B cell (primary cell): ENCODE results near the gene SPEM2. TPM values are rescaled to one million over a fixed set of nuclear protein-coding genes. Genes with fewer than 3 reads are reported as not detected.

ENCODE experiments used
- ATAC-seq: fragments of 200-7000 bp; cut with Tn5 transposase; one replicate; pipeline ENCODE4 v1.10.0; 2021; ENCODE audit warnings: low read depth, mild to moderate bottlenecking, moderate number of reproducible peaks, moderate library complexity
- CTCF ChIA-PET: fragments of 350-600 bp; sonication (Branson Sonifier 250); formaldehyde crosslinking; loops from one replicate; lab custom pipeline; 2021; ENCODE audit warnings: antibody characterized with exemption, inconsistent platforms; lab: Charles Lee
- POLR2A ChIA-PET: fragments of 350-600 bp; sonication (Branson Sonifier 250); formaldehyde crosslinking; loops from one replicate; lab custom pipeline; 2021; ENCODE audit warnings: antibody characterized with exemption; lab: Charles Lee
- DNase-seq: peaks from one replicate; pipeline ENCODE4 v3.0.0; 2013
- H2AFZ ChIP-seq: 2 replicates; pipeline ENCODE4 v1.6.1; 2012; ENCODE audit warnings: mild to moderate bottlenecking, low read depth, low read length; ENCODE audit not compliant: insufficient read depth, poor library complexity, severe bottlenecking
- H3K27ac ChIP-seq, 2 donors: 1 replicate in 1 of 2; 2 replicates in 1 of 2; pipeline ENCODE4 v1.5.1; 2012 to 2013; ENCODE audit warnings: low read length in 2 of 2, mild to moderate bottlenecking in 2 of 2, moderate library complexity in 1 of 2
- H3K27me3 ChIP-seq, 4 experiments: fragments of 200-600 bp in 1 of 4; sonication (generic) in 1 of 4; replicated peaks in 1 of 4; 1 replicate in 2 of 4; 2 replicates in 2 of 4; pipeline versions ENCODE4 v1.6.1 to v1.7.0; 2013 to 2016; ENCODE audit warnings: low read length in 3 of 4, mild to moderate bottlenecking in 2 of 4, mixed read lengths in 1 of 4, moderate library complexity in 1 of 4; ENCODE audit not compliant: insufficient read depth in 4 of 4, control insufficient read depth in 3 of 4; ENCODE audit errors: control extremely low read depth in 1 of 4
- H3K36me3 ChIP-seq, 2 experiments: replicated peaks in 1 of 2; 1 replicate in 1 of 2; 2 replicates in 1 of 2; pipeline versions ENCODE4 v1.6.1 to v1.7.1; 2013; ENCODE audit warnings: low read length in 1 of 2; ENCODE audit not compliant: insufficient read depth in 2 of 2, control insufficient read depth in 1 of 2; ENCODE audit errors: control extremely low read depth in 1 of 2, extremely low read depth in 1 of 2
- H3K4me1 ChIP-seq, 2 donors: fragments of 200-600 bp in 1 of 2; sonication (generic) in 1 of 2; 1 replicate in 1 of 2; 2 replicates in 1 of 2; pipeline versions ENCODE4 v1.5.1 to v1.6.1; 2013 to 2017; ENCODE audit warnings: low read length in 2 of 2; ENCODE audit not compliant: control insufficient read depth in 2 of 2, insufficient read depth in 2 of 2
- H3K4me2 ChIP-seq: replicated peaks from 2 replicates; pipeline ENCODE3; 2012; ENCODE audit warnings: mild to moderate bottlenecking, low read depth, low read length; ENCODE audit not compliant: poor library complexity, severe bottlenecking
- H3K4me3 ChIP-seq, 5 experiments: fragments of 200-600 bp in 1 of 5; sonication (generic) in 1 of 5; 1 replicate in 3 of 5; 2 replicates in 2 of 5; pipeline versions ENCODE4 v1.5.1 to v1.7.0; 2011 to 2016; ENCODE audit warnings: low read length in 4 of 5, mild to moderate bottlenecking in 4 of 5, low read depth in 2 of 5, control low read depth in 1 of 5, moderate library complexity in 1 of 5; ENCODE audit not compliant: insufficient read depth in 1 of 5; ENCODE audit errors: control extremely low read depth in 1 of 5, extremely low read depth in 1 of 5
- H3K79me2 ChIP-seq: fragments of 200-600 bp; sonication (generic); one replicate; pipeline ENCODE4 v1.6.0; 2016; ENCODE audit warnings: low read length; ENCODE audit not compliant: control insufficient read depth, insufficient read depth
- H3K9ac ChIP-seq: fragments of 200-600 bp; sonication (generic); 2 replicates; pipeline ENCODE4 v1.6.1; 2017; ENCODE audit warnings: mild to moderate bottlenecking, low read length, moderate library complexity
- H3K9me3 ChIP-seq, 3 donors: one replicate each; pipeline versions ENCODE4 v1.6.1 to v1.7.1; 2013; ENCODE audit warnings: low read length in 2 of 3; ENCODE audit not compliant: control insufficient read depth in 2 of 3, insufficient read depth in 1 of 3; ENCODE audit errors: control extremely low read depth in 1 of 3
- H4K20me1 ChIP-seq: 2 replicates; pipeline ENCODE4 v1.6.0; 2012; ENCODE audit warnings: mild to moderate bottlenecking, low read length; ENCODE audit not compliant: insufficient read depth, control insufficient read depth, poor library complexity, severe bottlenecking
- H3K27ac Mint-ChIP-seq: one replicate; pipeline ENCODE4 v1.8.0; 2021; ENCODE audit warnings: mixed read lengths
- H3K27me3 Mint-ChIP-seq: one replicate; pipeline ENCODE4 v1.8.0; 2021; ENCODE audit warnings: mixed read lengths
- H3K4me1 Mint-ChIP-seq: one replicate; pipeline ENCODE4 v1.8.0; 2021; ENCODE audit warnings: mixed read lengths
- H3K4me3 Mint-ChIP-seq: one replicate; pipeline ENCODE4 v1.8.0; 2021; ENCODE audit warnings: mixed read lengths
- H3K9me3 Mint-ChIP-seq: one replicate; pipeline ENCODE4 v1.8.0; 2022; ENCODE audit warnings: mixed read lengths; ENCODE audit not compliant: insufficient read depth
- EZH2 ChIP-seq: IDR thresholded peaks from 2 replicates; pipeline ENCODE4 v1.6.1; 2012; ENCODE audit warnings: borderline replicate concordance, low read depth, mild to moderate bottlenecking, moderate library complexity, low read length; ENCODE audit not compliant: insufficient read depth, poor library complexity, severe bottlenecking
- WGBS: methylation state at CpG from one replicate; pipeline ENCODE4 v1.1.5; 2013; ENCODE audit warnings: missing lambda C conversion rate; ENCODE audit not compliant: insufficient coverage; 5-methylcytosine and 5-hydroxymethylcytosine counted together
- intact Hi-C: fragments of 100-400 bp; cut with micrococcal nuclease; formaldehyde crosslinking; loops from one replicate; pipeline ENCODE4 v1.10.0; 2022
- polyA plus RNA-seq: library from polyadenylated mRNA; depleted of rRNA; stranded (reverse); fragments of >200 nt; gene quantifications from 2 replicates; pipeline ENCODE4 v1.2.3, GENCODE V29; 2012
- total RNA-seq, 2 donors: library from RNA; stranded (reverse); fragments of 120-200 nt in 1 of 2; gene quantifications; 1 replicate in 1 of 2; 2 replicates in 1 of 2; pipeline versions ENCODE4 v1.2.3 to v1.2.4, GENCODE V29; 2013 to 2022
- TF ChIP-seq, protein P1 (sequence below): fragments of 200-600 bp; IDR thresholded peaks from one replicate; pipeline ENCODE4 v1.8.0; 2022; ENCODE audit warnings: antibody characterized with exemption, mild to moderate bottlenecking

SPEM2 gene
- total and polyA plus RNA-seq, 2 donors (not counting 1 experiment from before 2014, with no cell fraction given), result not detected

- H3K4me2 ChIP-seq, result no peak overlapping the region
- H3K79me2 ChIP-seq, result no peaks in the 10 kb centered on the region
- H4K20me1 ChIP-seq, result no peaks in the 10 kb centered on the region
- ATAC-seq (no peak), DNase-seq (no peak)
- Mint-ChIP-seq H3K27me3 (peaks cover 4% of the 10 kb centered on the region), H3K4me3 (no peak overlapping the region), H3K27ac (no peak overlapping the region), H3K9me3 (no peaks in the 10 kb centered on the region), H3K4me1 (no peaks in the 10 kb centered on the region)
- no peak for TF ChIP-seq EZH2
- TF ChIP-seq, protein P1, sequence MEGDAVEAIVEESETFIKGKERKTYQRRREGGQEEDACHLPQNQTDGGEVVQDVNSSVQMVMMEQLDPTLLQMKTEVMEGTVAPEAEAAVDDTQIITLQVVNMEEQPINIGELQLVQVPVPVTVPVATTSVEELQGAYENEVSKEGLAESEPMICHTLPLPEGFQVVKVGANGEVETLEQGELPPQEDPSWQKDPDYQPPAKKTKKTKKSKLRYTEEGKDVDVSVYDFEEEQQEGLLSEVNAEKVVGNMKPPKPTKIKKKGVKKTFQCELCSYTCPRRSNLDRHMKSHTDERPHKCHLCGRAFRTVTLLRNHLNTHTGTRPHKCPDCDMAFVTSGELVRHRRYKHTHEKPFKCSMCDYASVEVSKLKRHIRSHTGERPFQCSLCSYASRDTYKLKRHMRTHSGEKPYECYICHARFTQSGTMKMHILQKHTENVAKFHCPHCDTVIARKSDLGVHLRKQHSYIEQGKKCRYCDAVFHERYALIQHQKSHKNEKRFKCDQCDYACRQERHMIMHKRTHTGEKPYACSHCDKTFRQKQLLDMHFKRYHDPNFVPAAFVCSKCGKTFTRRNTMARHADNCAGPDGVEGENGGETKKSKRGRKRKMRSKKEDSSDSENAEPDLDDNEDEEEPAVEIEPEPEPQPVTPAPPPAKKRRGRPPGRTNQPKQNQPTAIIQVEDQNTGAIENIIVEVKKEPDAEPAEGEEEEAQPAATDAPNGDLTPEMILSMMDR, result no peak
- ChIA-PET CTCF (no interaction called here), POLR2A (interaction anchor here (0.7 kb wide), 1 partner anchor 14 kb away, joined by 4 read pairs; no protein-coding TSS in a partner anchor)
- H3K9ac ChIP-seq, result no peak overlapping the region
- H3K27me3 ChIP-seq, result peaks cover 0 to 3% (median 0%) of the 10 kb centered on the region in 4 experiments
- no peaks in the 10 kb centered on the region for H3K9me3 ChIP-seq
- H3K36me3 ChIP-seq, result no peaks in the 10 kb centered on the region
- no peak overlapping the region for H3K27ac ChIP-seq
- WGBS, result 91% methylated on average over 10 of the region's 10 CpGs
- no peak overlapping the region for H2AFZ ChIP-seq
- no peaks in the 10 kb centered on the region for H3K4me1 ChIP-seq
- intact Hi-C loops, result no loop called here
- H3K4me3 ChIP-seq, result no peak overlapping the region
Observed at GRCh38 chr17:7429722-7430121, 4.3 kb downstream of the SPEM2 start.

- no peak for TF ChIP-seq EZH2
- TF ChIP-seq, protein P1, result no peak
- no peak overlapping the region for H3K27ac Mint-ChIP-seq
- peaks cover 2 to 7% of the 10 kb centered on the region in 2 donors for H3K4me1 ChIP-seq
- H3K27me3 ChIP-seq, result no peaks in the 10 kb centered on the region
- peaks cover 10% of the 10 kb centered on the region for H3K4me1 Mint-ChIP-seq
- peaks cover 3% of the 10 kb centered on the region for H3K79me2 ChIP-seq
- no peak overlapping the region for H3K27ac ChIP-seq
- H2AFZ ChIP-seq, result no peak overlapping the region
- POLR2A ChIA-PET, result interaction anchor here (0.5 kb wide), 1 partner anchor 50 kb away, joined by 5 read pairs; the partner anchor contains the start of gene SLC35G6
- H3K4me2 ChIP-seq, result no peak overlapping the region
- peaks cover under 1% of the 10 kb centered on the region for H3K27me3 Mint-ChIP-seq
- DNase-seq (no peak), ATAC-seq (no peak)
- H3K9ac ChIP-seq, result no peak overlapping the region
- H3K4me3 ChIP-seq, result no peak overlapping the region
- CTCF ChIA-PET, result no interaction called here
- intact Hi-C loops, result no loop called here
- peaks cover 3% of the 10 kb centered on the region for H4K20me1 ChIP-seq
- H3K4me3 Mint-ChIP-seq, result no peak overlapping the region
- WGBS, result 78% methylated on average over 1 of the region's 1 CpG
- peaks cover 0 to 3% (median 0%) of the 10 kb centered on the region in 3 donors for H3K9me3 ChIP-seq
- no peaks in the 10 kb centered on the region for H3K36me3 ChIP-seq
- H3K9me3 Mint-ChIP-seq, result no peaks in the 10 kb centered on the region
Observed at GRCh38 chr17:7431231-7431630, 5.8 kb downstream of the SPEM2 start.
